GM18511 (cell line): Measurements from ENCODE around the gene TADA2B.

Experiments used
- ATAC-seq: cut with Tn5 transposase; IDR thresholded peaks from one replicate; pipeline ENCODE4 v1.9.1; 2021; ENCODE audit warnings: mild to moderate bottlenecking, moderate library complexity; ENCODE audit not compliant: unreplicated experiment

TADA2B gene

GRCh38 chr4:7017446-7018048, 25.6 kb upstream of the TADA2B start:
- no peak for ATAC-seq

- no peak for ATAC-seq
These were observed 24.9 kb upstream of the TADA2B start for GRCh38 chr4:7018281-7018680.

- ATAC-seq: no peak
These were observed 23.8 kb upstream of the TADA2B start for GRCh38 chr4:7019367-7019766.

- no peak for ATAC-seq
These were observed 22.9 kb upstream of the TADA2B start for GRCh38 chr4:7020290-7020689.

- ATAC-seq: no peak
These were observed 22.3 kb upstream of the TADA2B start for GRCh38 chr4:7020856-7021255.

GRCh38 chr4:7021355-7021754, 21.8 kb upstream of the TADA2B start:
- no peak for ATAC-seq

GRCh38 chr4:7021930-7022664, 21.1 kb upstream of the TADA2B start:
- no peak for ATAC-seq

GRCh38 chr4:7023486-7023885, 19.7 kb upstream of the TADA2B start:
- ATAC-seq: no peak

- ATAC-seq: no peak
These were observed 19.3 kb upstream of the TADA2B start for GRCh38 chr4:7023901-7024300.

GRCh38 chr4:7024336-7024890, 18.8 kb upstream of the TADA2B start:
- no peak for ATAC-seq

- no peak for ATAC-seq
These were observed 18.1 kb upstream of the TADA2B start for GRCh38 chr4:7025040-7025602.

GRCh38 chr4:7026107-7026506, 17.1 kb upstream of the TADA2B start:
- ATAC-seq: no peak

GRCh38 chr4:7027284-7027683, 15.9 kb upstream of the TADA2B start:
- no peak for ATAC-seq

GRCh38 chr4:7027913-7028312, 15.3 kb upstream of the TADA2B start:
- ATAC-seq: no peak

GRCh38 chr4:7029212-7029611, 14.0 kb upstream of the TADA2B start:
- no peak for ATAC-seq

GRCh38 chr4:7029921-7030320, 13.3 kb upstream of the TADA2B start:
- no peak for ATAC-seq

- no peak for ATAC-seq
These were observed 12.3 kb upstream of the TADA2B start for GRCh38 chr4:7030856-7031255.

- no peak for ATAC-seq
These were observed 11.4 kb upstream of the TADA2B start for GRCh38 chr4:7031558-7032449.

- no peak for ATAC-seq
These were observed 10.6 kb upstream of the TADA2B start for GRCh38 chr4:7032596-7032995.

GRCh38 chr4:7034262-7035081, 8.7 kb upstream of the TADA2B start:
- ATAC-seq: no peak
